ENCODE measurements around the gene KDM4D. TPM values are rescaled to one million over a fixed set of nuclear protein-coding genes. Genes with fewer than 3 reads are reported as not detected.
"Not testable (repeated sequence)": the region's sequence is repeated elsewhere in the genome, so short reads cannot be mapped to it uniquely, and the experiment has no call there.

Gene KDM4D
- total and polyA plus RNA-seq, 9 donors, result 0.24 to 1.9 (median 0.92) TPM

GRCh38 chr11:95035316-95035715 is 61.8 kb downstream of the KDM4D start:
- Histone ChIP-seq H3K36me3 (no peaks in the 10 kb centered on the region), H3K4me3 (no peak overlapping the region), H3K4me1 (ENCODE audit: insufficient read depth) (no peaks in the 10 kb centered on the region), H3K27ac (no peak overlapping the region), H3K9me3 (no peaks in the 10 kb centered on the region), H3K27me3 (no peaks in the 10 kb centered on the region)
- intact Hi-C loops (cut with DNase I), result no loop called here
- DNase-seq, result no peak
- TF ChIP-seq POLR2A (IDR thresholded peaks at IDR 0.05), result no peak
- TF ChIP-seq, protein P1, sequence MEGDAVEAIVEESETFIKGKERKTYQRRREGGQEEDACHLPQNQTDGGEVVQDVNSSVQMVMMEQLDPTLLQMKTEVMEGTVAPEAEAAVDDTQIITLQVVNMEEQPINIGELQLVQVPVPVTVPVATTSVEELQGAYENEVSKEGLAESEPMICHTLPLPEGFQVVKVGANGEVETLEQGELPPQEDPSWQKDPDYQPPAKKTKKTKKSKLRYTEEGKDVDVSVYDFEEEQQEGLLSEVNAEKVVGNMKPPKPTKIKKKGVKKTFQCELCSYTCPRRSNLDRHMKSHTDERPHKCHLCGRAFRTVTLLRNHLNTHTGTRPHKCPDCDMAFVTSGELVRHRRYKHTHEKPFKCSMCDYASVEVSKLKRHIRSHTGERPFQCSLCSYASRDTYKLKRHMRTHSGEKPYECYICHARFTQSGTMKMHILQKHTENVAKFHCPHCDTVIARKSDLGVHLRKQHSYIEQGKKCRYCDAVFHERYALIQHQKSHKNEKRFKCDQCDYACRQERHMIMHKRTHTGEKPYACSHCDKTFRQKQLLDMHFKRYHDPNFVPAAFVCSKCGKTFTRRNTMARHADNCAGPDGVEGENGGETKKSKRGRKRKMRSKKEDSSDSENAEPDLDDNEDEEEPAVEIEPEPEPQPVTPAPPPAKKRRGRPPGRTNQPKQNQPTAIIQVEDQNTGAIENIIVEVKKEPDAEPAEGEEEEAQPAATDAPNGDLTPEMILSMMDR (IDR thresholded peaks at IDR 0.05), result no peak
- no peak for TF ChIP-seq EP300 (IDR thresholded peaks at IDR 0.05)
- 79 to 89% (median 80%) methylated on average over 2 of the region's 2 CpGs for WGBS, 3 donors

GRCh38 chr11:95037356-95038035 is 64.0 kb downstream of the KDM4D start:
- H3K9me3 ChIP-seq; H3K27ac ChIP-seq; H3K36me3 ChIP-seq; H3K4me1 ChIP-seq (ENCODE audit: insufficient read depth); H3K27me3 ChIP-seq; intact Hi-C loops (cut with DNase I): not testable (repeated sequence)
- WGBS, 3 donors, result 13 to 38% (median 17%) methylated on average over 19 to 71 of the region's 71 CpGs
- H3K4me3 ChIP-seq, result peak overlapping the region; percentile 16
- DNase-seq, result peak in 3 of 5 donors; percentile 24 to 60 (median 27)

DNA sequence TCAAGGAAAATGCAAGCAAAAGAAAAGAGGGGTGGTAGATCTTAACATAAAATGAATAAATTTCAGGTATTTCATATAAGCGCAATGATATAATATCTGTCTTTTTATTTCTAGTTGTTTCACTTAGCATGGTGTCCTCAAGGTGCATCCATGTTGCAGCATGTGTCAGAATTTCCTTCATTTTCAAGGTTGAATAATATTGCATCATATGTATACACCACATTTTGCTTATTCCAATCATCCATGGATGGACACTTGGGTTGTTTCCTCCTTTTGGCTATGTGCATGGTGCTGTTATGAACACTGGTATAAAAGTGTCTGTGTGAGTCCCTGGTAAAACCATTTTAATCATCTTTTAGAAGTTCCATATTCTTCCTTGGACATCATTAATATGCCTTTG is 68.7 kb downstream of the KDM4D start:
- Histone ChIP-seq H3K9me3 (no peaks in the 10 kb centered on the region), H3K27ac (no peak overlapping the region), H3K36me3 (no peaks in the 10 kb centered on the region), H3K4me1 (ENCODE audit: insufficient read depth) (no peaks in the 10 kb centered on the region), H3K4me3 (no peak overlapping the region), H3K27me3 (no peaks in the 10 kb centered on the region)
- no peak for DNase-seq
- WGBS, 3 donors, result 99 to 100% (median 100%) methylated on average over 1 of the region's 1 CpG
- TF ChIP-seq EP300 (IDR thresholded peaks at IDR 0.05) (no peak), POLR2A (IDR thresholded peaks at IDR 0.05) (no peak)
- intact Hi-C loops (cut with DNase I), result no loop called here

- no peaks in the 10 kb centered on the region for H3K9me3 ChIP-seq
- H3K36me3 ChIP-seq, result no peaks in the 10 kb centered on the region
- TF ChIP-seq POLR2A (IDR thresholded peaks at IDR 0.05) (no peak), EP300 (IDR thresholded peaks at IDR 0.05) (no peak)
- TF ChIP-seq, protein P1 (IDR thresholded peaks at IDR 0.05), result no peak
- DNase-seq, result no peak
- H3K4me1 ChIP-seq (ENCODE audit: insufficient read depth), result no peaks in the 10 kb centered on the region
- H3K27ac ChIP-seq, result no peak overlapping the region
- WGBS, 3 donors, result 82 to 85% (median 83%) methylated on average over 3 of the region's 3 CpGs
- H3K4me3 ChIP-seq, result no peak overlapping the region
- no peaks in the 10 kb centered on the region for H3K27me3 ChIP-seq
- intact Hi-C loops (cut with DNase I), result no loop called here
Measured at GRCh38 chr11:95042906-95043305, 69.4 kb downstream of the KDM4D start.

GRCh38 chr11:95044010-95044409 is 70.5 kb downstream of the KDM4D start:
- WGBS, 3 donors, result 7 to 33% (median 16%) methylated on average over 4 of the region's 4 CpGs
- intact Hi-C loops (cut with DNase I), result no loop called here
- Histone ChIP-seq H3K36me3 (no peaks in the 10 kb centered on the region), H3K4me3 (no peak overlapping the region), H3K27me3 (no peaks in the 10 kb centered on the region), H3K9me3 (no peaks in the 10 kb centered on the region), H3K4me1 (ENCODE audit: insufficient read depth) (no peaks in the 10 kb centered on the region), H3K27ac (no peak overlapping the region)
- no peak for DNase-seq
- TF ChIP-seq EP300 (IDR thresholded peaks at IDR 0.05) (no peak), POLR2A (IDR thresholded peaks at IDR 0.05) (no peak)
- TF ChIP-seq, protein P1 (IDR thresholded peaks at IDR 0.05), result no peak

All from ovary (tissue), 9 donors.